PC-3 (cell line): Measurements from ENCODE around the gene CRELD1.

ENCODE experiments used
- EZH2 ChIP-seq: fragments of 300-600 bp; sonication (generic); IDR thresholded peaks from one replicate; pipeline ENCODE4 v1.6.1; 2017; ENCODE audit warnings: antibody characterized with exemption, mild to moderate bottlenecking, low read length; ENCODE audit not compliant: unreplicated experiment
- TF ChIP-seq, protein P1 (sequence below): fragments of 300-600 bp; sonication (generic); conservative IDR thresholded peaks from 2 replicates; pipeline ENCODE4 v1.5.1; 2017; ENCODE audit warnings: antibody characterized with exemption, low read depth, mild to moderate bottlenecking, low read length

DNA sequence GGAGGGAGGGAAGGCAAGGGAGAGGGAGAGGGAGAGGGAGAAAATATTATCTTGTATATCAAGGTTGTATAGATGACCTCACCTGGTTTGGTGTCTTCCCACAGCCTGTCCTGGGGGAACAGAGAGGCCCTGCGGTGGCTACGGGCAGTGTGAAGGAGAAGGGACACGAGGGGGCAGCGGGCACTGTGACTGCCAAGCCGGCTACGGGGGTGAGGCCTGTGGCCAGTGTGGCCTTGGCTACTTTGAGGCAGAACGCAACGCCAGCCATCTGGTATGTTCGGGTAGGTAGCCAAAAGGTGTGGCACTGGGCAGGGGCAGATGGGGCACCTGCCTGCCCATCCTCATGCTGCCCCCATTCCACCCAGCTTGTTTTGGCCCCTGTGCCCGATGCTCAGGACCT, 7.1 kb downstream of the CRELD1 start:
- TF ChIP-seq, protein P1, sequence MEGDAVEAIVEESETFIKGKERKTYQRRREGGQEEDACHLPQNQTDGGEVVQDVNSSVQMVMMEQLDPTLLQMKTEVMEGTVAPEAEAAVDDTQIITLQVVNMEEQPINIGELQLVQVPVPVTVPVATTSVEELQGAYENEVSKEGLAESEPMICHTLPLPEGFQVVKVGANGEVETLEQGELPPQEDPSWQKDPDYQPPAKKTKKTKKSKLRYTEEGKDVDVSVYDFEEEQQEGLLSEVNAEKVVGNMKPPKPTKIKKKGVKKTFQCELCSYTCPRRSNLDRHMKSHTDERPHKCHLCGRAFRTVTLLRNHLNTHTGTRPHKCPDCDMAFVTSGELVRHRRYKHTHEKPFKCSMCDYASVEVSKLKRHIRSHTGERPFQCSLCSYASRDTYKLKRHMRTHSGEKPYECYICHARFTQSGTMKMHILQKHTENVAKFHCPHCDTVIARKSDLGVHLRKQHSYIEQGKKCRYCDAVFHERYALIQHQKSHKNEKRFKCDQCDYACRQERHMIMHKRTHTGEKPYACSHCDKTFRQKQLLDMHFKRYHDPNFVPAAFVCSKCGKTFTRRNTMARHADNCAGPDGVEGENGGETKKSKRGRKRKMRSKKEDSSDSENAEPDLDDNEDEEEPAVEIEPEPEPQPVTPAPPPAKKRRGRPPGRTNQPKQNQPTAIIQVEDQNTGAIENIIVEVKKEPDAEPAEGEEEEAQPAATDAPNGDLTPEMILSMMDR: no peak
- no peak for TF ChIP-seq EZH2
